B cell (primary cell): ENCODE measurements around the gene SRSF10.

Source experiments
- CTCF ChIP-seq: fragments of 200-600 bp; IDR thresholded peaks from one replicate; pipeline ENCODE4 v1.8.0; 2022; ENCODE audit warnings: antibody characterized with exemption, mild to moderate bottlenecking
- EZH2 ChIP-seq: IDR thresholded peaks from 2 replicates; pipeline ENCODE4 v1.6.1; 2012; ENCODE audit warnings: borderline replicate concordance, low read depth, mild to moderate bottlenecking, moderate library complexity, low read length; ENCODE audit not compliant: insufficient read depth, poor library complexity, severe bottlenecking

GRCh38 chr1:23980728-23981070 lies 572 bp upstream of the SRSF10 start:
- no peak for TF ChIP-seq CTCF
- TF ChIP-seq EZH2: no peak
